Activated T-cell treated with anti-CD3 and anti-CD28 coated beads, Interleukin-2, amount 50 U/mL, for 4 hours (primary cell): ENCODE measurements around the gene UGT1A6. TPM values are rescaled to one million over a fixed set of nuclear protein-coding genes. Genes with fewer than 3 reads are reported as not detected.

Experiments used
- ATAC-seq, 2 donors: fragments of 200-7000 bp; cut with Tn5 transposase; one replicate each; pipeline ENCODE4 v1.10.0; 2021
- DNase-seq: peaks from one replicate; pipeline ENCODE4 v3.0.0-alpha.2; 2020
- H3K27me3 Mint-ChIP-seq: one replicate; pipeline ENCODE4 v1.8.0; 2021; ENCODE audit warnings: low read depth, mixed read lengths
- H3K36me3 Mint-ChIP-seq: one replicate; pipeline ENCODE4 v1.8.0; 2022; ENCODE audit warnings: mixed read lengths; ENCODE audit not compliant: insufficient read depth
- H3K4me1 Mint-ChIP-seq: one replicate; pipeline ENCODE4 v1.8.0; 2021; ENCODE audit warnings: low read depth, mixed read lengths
- H3K4me3 Mint-ChIP-seq: one replicate; pipeline ENCODE4 v1.8.0; 2021; ENCODE audit warnings: mild to moderate bottlenecking, moderate library complexity, mixed read lengths
- H3K9me3 Mint-ChIP-seq: one replicate; pipeline ENCODE4 v1.8.0; 2021; ENCODE audit warnings: mixed read lengths
- total RNA-seq, 3 donors: library from RNA; stranded (reverse); gene quantifications; one replicate each; pipeline ENCODE4 v1.2.1, GENCODE V29; 2021

Gene UGT1A6
- total RNA-seq, 3 donors from 2014 or later: 0.24 TPM; not detected in 2

DNA sequence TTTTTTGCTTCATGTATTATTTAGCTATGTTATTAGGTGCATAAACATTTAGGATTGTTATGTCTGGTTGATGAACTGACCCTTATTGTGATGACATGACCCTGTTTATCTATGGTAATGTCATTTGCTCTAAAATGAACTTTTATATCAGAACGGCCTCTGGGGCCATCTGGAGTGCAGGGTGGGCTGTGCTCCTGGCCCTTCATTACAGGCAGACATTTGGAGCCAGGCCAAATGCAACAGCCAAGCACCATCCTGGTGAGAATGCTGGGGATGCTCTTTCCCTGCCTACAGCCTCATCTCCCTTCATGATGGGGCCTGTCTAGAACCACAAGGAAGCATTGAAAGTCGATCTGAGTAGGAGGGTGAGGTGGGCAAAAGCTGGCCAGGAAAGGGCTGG is 123.6 kb downstream of the UGT1A6 start:
- Mint-ChIP-seq H3K4me1 (no peaks in the 10 kb centered on the region), H3K9me3 (no peaks in the 10 kb centered on the region), H3K4me3 (no peak overlapping the region), H3K27me3 (peaks cover 13% of the 10 kb centered on the region), H3K36me3 (no peaks in the 10 kb centered on the region)
- DNase-seq: no peak
- ATAC-seq: no peak

DNA sequence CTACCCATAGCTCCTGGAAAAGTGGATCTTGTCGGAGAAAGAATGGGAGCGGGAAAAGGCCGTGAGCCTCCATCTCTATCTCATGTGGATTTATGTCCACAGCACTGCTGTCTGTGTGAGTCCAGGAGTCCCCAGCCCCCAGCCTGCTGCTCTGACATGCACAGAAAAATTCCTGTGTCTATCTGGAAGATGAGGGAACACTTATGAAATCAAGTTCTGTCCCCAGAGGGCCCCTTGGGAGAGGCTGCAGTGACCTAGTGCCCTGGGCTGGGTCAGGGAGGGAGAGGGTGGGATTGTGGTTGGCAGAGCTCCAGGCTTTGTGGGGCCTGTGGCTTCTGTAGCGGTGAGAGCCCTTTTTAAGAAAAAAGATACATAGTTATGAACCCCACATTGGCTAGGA is 124.1 kb downstream of the UGT1A6 start:
- no peak for ATAC-seq
- H3K4me3 Mint-ChIP-seq: no peak overlapping the region
- peaks cover 14% of the 10 kb centered on the region for H3K27me3 Mint-ChIP-seq
- H3K36me3 Mint-ChIP-seq: no peaks in the 10 kb centered on the region
- H3K4me1 Mint-ChIP-seq: no peaks in the 10 kb centered on the region
- no peaks in the 10 kb centered on the region for H3K9me3 Mint-ChIP-seq
- DNase-seq: no peak

DNA sequence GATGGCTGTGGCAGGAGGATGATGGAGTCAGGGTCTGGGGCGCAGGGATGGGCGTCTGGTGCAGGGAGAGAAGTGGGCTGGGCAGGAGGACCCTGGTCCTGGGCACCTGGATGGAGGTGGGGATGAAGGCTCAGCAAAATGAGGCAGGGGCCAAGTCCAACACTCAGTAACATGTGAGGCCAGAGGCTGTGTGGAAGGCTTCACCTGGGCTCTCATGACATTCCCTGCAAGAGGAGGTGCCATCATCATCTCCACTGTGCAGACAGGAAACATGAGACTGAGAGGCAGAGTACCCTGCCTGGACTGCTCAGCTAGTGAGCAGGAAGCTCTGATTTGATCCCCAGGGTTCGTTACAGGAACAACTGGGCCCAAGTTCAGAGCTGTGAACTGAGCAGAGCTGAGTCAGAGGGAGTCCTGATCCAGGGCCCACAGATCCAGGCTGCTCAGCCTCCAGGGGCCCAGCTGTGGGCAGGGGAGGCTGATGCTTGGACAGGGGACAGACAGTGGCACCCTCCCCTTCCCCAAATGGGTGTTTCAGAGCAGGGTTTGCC is 124.7 kb downstream of the UGT1A6 start:
- Mint-ChIP-seq H3K36me3 (no peaks in the 10 kb centered on the region), H3K9me3 (no peaks in the 10 kb centered on the region), H3K4me3 (no peak overlapping the region), H3K27me3 (peaks cover 14% of the 10 kb centered on the region), H3K4me1 (no peaks in the 10 kb centered on the region)
- DNase-seq: no peak
- ATAC-seq: no peak

DNA sequence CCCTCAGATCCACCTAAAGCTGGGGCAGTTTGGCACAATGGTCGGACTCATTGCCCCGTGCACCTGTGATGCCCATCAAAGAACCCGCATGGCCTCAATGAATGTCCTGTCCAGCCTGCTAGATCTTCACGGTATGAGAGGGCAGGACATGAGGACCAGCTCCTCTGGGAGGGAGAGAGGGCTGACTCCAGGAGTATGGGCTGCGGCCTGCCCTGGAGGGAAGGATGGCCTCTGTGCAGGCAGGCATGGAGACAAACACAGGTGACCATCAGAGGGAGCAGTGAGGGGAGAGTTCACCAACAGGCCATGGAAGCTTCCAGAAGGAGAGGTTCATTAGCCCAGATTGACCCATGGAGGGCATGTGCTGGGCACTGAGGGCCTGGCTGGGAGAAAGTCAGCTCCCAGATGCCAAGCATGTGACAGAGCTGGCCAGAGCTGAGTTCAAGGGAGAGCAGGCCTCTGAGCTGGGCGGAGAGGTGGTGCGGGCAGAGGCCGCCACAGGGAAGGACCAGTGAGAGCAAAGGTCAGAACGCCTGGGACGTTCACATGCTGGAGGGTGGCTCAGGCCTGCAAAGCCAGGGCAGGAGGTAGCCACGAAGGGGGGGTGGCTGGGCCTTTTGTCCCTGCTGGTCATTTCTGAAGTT is 125.4 kb downstream of the UGT1A6 start:
- peaks cover 14% of the 10 kb centered on the region for H3K27me3 Mint-ChIP-seq
- no peak for DNase-seq
- no peaks in the 10 kb centered on the region for H3K36me3 Mint-ChIP-seq
- no peaks in the 10 kb centered on the region for H3K9me3 Mint-ChIP-seq
- H3K4me3 Mint-ChIP-seq: no peak overlapping the region
- no peaks in the 10 kb centered on the region for H3K4me1 Mint-ChIP-seq
- ATAC-seq: no peak

DNA sequence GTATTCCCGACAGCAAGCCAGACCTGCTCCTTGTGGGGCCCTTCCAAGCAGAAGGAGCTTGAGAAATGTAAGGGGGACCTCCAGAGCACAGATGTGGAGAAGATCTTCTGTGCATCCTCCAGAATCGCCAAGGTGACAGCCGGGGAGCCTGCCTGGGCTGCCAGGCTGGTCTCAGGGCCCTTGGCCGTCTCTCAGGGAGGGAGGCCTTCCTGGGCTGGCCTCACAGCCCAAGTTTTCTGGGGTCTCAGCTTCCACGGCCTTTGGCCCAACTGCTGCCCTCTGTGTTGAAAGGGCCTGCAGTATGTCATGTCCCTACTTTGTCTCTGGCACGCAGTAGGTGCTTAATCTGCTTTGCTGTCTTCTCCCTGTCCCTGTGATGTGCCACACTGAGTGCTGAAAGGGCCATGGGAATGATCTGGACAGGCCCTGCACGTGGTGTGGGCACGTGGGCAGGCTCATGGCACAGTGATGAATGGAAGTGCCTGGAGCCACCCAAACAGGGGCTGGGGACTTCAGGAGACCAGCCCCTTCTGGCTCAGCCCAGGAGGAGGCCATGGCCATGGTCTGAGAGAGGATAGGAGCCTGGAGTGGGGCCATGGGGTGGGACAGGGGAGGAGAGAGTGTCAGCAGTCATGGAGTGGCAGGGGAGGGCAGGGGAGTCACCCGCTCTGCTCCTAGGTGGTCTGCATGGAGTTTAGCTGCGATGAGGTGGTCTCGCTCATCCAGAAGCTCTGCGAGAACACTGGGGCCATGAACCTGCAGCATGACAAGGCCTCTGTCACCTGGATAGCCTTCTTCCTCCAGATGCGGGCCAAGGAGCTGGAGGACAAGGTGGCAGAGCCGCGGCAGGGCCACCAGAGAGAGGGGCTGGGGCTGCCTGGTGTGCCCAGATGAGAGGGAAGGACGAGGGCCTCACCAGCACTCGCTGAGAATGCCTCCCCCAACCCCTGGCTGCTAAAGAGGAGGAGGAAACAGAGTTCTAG is 126.2 kb downstream of the UGT1A6 start:
- DNase-seq (no peak), ATAC-seq (no peak)
- no peaks in the 10 kb centered on the region for H3K4me1 Mint-ChIP-seq
- no peak overlapping the region for H3K4me3 Mint-ChIP-seq
- no peaks in the 10 kb centered on the region for H3K36me3 Mint-ChIP-seq
- H3K27me3 Mint-ChIP-seq: peaks cover 14% of the 10 kb centered on the region
- H3K9me3 Mint-ChIP-seq: no peaks in the 10 kb centered on the region

DNA sequence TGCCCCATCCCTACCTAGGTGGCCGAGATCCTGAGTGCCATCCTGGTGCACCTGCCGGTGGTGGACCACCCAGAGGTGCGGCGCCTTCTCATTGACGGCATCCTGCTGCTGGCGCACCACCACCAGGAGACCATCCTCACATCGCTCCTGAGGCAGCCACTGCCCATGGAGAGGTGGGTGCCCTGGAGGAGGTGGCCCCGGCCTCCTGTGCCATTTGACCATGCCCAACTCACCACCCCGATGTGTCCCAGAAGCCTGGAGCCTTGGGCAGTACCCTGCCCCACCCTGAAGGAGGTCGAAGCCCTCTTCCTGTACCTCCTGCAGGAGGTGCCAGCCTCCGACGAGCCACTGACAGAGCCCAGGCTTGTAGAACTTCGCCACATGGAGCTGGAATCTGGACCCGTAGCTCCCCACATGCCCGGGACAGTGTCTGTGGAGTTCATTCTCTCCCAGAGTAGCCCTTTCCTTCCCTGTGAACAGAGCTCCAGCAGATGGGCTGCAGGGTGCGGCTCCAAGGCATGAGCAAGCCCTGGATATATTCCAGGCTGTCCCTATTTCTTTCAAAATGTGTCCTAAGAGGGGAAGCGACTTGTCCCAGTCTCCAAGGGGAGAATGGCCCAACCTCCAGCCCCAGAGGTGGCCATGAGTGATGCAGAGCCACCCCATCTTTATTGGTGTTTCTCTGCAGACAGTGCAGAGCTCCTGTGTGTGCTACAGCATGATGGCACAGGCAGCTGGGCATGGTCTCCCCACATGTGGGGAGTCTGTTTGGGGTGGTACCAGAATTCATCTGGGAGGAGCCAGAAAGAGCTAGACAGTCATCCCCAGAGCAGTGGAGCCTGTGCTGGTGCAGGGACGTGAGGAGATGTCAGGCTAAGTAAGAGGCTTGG is 127.4 kb downstream of the UGT1A6 start:
- ATAC-seq: no peak
- DNase-seq: no peak
- Mint-ChIP-seq H3K9me3 (no peaks in the 10 kb centered on the region), H3K36me3 (no peaks in the 10 kb centered on the region), H3K4me3 (no peak overlapping the region), H3K27me3 (peaks cover 12% of the 10 kb centered on the region), H3K4me1 (no peaks in the 10 kb centered on the region)

DNA sequence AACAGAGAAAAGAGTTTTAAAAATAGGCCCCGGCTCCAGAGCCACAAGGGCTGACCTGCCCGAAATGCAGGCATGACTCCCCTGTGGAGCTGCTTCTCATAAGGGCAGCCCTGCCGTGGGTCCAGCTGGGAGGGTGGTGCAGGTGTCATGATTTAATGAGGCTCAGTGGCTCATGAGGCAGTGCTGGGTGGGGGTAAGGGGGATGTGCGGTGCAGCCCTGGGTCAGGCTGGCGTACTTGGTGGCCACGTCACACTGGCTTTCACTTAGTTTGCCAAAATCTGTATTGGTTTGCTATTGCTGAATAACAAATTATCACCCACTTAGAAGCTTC is 128.1 kb downstream of the UGT1A6 start:
- ATAC-seq (no peak), DNase-seq (no peak)
- Mint-ChIP-seq H3K36me3 (no peaks in the 10 kb centered on the region), H3K27me3 (peaks cover 14% of the 10 kb centered on the region), H3K9me3 (no peaks in the 10 kb centered on the region), H3K4me1 (no peaks in the 10 kb centered on the region), H3K4me3 (no peak overlapping the region)

DNA sequence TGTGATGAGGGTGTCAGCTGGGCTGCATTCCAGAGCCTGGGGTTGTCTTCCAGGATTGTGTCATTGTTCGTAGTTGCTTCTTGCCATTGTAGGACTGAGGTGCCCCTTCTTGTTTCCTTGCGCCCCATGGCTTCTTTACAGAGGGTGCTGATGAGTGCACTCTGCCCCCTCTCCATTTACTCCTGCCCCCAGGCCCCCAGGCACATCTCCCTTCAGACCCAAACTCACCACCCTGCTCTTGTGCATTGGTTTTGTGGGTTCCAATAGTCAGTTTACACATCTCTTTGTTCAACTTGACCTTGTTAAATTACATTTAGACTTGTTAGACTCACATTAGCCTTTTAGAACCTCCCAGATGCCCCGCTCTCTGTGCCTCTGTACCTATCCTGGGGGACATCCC is 128.5 kb downstream of the UGT1A6 start:
- Mint-ChIP-seq H3K9me3 (no peaks in the 10 kb centered on the region), H3K36me3 (no peaks in the 10 kb centered on the region), H3K4me3 (no peak overlapping the region), H3K4me1 (no peaks in the 10 kb centered on the region), H3K27me3 (peaks cover 14% of the 10 kb centered on the region)
- no peak for DNase-seq
- no peak for ATAC-seq

DNA sequence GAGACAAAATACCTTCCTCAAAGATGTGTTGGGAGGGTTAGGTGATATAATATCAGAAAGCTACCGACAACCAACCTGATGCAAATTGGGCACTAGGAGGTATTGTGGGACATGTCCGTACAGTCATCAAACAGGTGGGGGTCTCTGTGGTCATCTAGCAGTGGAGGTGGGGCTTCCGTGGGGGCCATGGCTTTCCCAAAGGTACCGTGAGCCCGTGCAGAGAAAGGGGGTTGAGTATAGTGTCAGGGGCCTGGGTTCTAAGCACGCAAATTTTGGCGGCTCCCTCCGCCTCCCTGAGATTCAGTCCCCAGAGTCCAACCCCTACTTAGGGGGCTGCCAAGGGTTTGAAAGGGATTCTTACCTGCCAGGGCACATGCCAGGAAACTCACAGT is 129.0 kb downstream of the UGT1A6 start:
- no peaks in the 10 kb centered on the region for H3K9me3 Mint-ChIP-seq
- no peak overlapping the region for H3K4me3 Mint-ChIP-seq
- ATAC-seq (no peak), DNase-seq (no peak)
- H3K4me1 Mint-ChIP-seq: no peaks in the 10 kb centered on the region
- no peaks in the 10 kb centered on the region for H3K36me3 Mint-ChIP-seq
- peaks cover 16% of the 10 kb centered on the region for H3K27me3 Mint-ChIP-seq

DNA sequence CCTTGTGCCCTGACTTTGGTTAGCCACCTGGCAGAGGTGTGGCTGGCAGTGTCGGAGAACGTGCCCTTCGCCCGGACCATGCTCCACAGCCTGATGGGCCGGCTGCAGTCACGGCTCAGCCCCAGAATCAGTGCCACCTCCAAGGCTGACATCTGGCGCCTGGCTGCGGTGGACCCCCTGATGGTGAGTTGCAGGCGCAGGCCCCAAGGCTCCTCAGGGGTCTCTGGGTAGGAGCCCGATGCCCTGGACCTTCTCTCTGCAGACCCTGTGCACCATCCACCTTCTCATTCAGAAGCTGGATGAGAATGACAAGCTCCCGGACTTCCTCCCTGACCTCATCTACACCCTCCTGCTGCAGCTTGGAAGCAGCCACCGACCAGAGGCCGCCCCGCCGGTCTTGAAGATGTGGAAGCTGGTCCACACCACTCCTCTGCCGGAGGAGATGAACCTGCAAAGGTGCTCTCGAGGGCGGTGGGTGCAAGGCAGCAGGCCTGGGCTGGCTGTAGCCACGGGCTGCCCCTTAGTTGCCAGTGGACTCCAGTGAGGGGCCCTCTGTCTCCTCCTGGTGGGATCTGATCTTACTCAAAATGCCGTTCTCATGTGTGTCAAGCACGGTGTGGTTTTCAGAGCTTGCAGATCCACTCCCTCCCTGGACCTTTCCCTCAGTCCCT is 129.5 kb downstream of the UGT1A6 start:
- Mint-ChIP-seq H3K36me3 (no peaks in the 10 kb centered on the region), H3K9me3 (no peaks in the 10 kb centered on the region), H3K4me3 (no peak overlapping the region), H3K27me3 (peaks cover 16% of the 10 kb centered on the region), H3K4me1 (no peaks in the 10 kb centered on the region)
- no peak for DNase-seq
- no peak for ATAC-seq

Other genes with a start within 250 kb of the UGT1A6 start
- gene USP40, start 126.1 kb upstream of the UGT1A6 start, total RNA-seq: 10 to 100 TPM; 10.8 to 12.5 (median 11.5) TPM
- gene UGT1A8, start 75.3 kb upstream of the UGT1A6 start, total RNA-seq: not detected
- gene UGT1A10, start 56.4 kb upstream of the UGT1A6 start, total RNA-seq: not detected
- gene UGT1A9, start 21.0 kb upstream of the UGT1A6 start, total RNA-seq: not detected
- gene UGT1A7, start 11.0 kb upstream of the UGT1A6 start, total RNA-seq: under 1 TPM in 1 of 3 donors, not detected in 2; 0.10 TPM
- gene UGT1A5, start 20.0 kb downstream of the UGT1A6 start, total RNA-seq: not detected
- not detected for gene UGT1A4, start 25.8 kb downstream of the UGT1A6 start, total RNA-seq
- not detected for gene UGT1A3, start 36.2 kb downstream of the UGT1A6 start, total RNA-seq
- not detected for gene UGT1A1, start 67.4 kb downstream of the UGT1A6 start, total RNA-seq
- gene MROH2A, start 85.4 kb downstream of the UGT1A6 start, total RNA-seq: not detected
- gene HJURP, start 161.6 kb downstream of the UGT1A6 start, total RNA-seq: 1 to 10 TPM; 4.3 to 6.2 (median 5.8) TPM
- gene TRPM8, start 224.5 kb downstream of the UGT1A6 start, total RNA-seq: under 1 TPM in 1 of 3 donors, not detected in 2; 0.11 TPM